AG04450 (cell line): ENCODE measurements around the gene PELO. TPM values are rescaled to one million over a fixed set of nuclear protein-coding genes. Genes with fewer than 3 reads are reported as not detected.

Source experiments
- CTCF ChIA-PET: fragments of 300-600, 350-600 bp; formaldehyde crosslinking; extraction: SDS; loops from one replicate; lab custom pipeline; 2022; ENCODE audit warnings: antibody characterized with exemption, inconsistent platforms; lab: Charles Lee
- POLR2A ChIA-PET: fragments of 350-600 bp; formaldehyde crosslinking; extraction: SDS; loops from one replicate; lab custom pipeline; 2021; ENCODE audit warnings: antibody characterized with exemption, inconsistent platforms; lab: Yijun Ruan, JAX
- DNase-seq: peaks from one replicate; pipeline ENCODE4 v3.0.0-alpha.2; 2011; ENCODE audit warnings: low read depth, low spot score
- H3K27ac ChIP-seq: one replicate; pipeline ENCODE4 v1.5.1; 2012; ENCODE audit warnings: low read depth, low read length, control low read depth
- H3K27me3 ChIP-seq: one replicate; pipeline ENCODE4 v1.6.0; 2012; ENCODE audit warnings: low read length; ENCODE audit not compliant: control insufficient read depth, insufficient read depth
- H3K4me3 ChIP-seq: 2 replicates; pipeline ENCODE4 v1.5.1; 2011; ENCODE audit warnings: mild to moderate bottlenecking, low read depth, low read length, control low read depth
- H3K9me3 ChIP-seq: 2 replicates; pipeline ENCODE4 v1.5.1; 2012; ENCODE audit warnings: low read length; ENCODE audit not compliant: control insufficient read depth, insufficient read depth
- CTCF ChIP-seq: IDR thresholded peaks from 2 replicates; pipeline ENCODE4 v1.5.1; 2011; ENCODE audit warnings: low read depth, low read length, control low read depth, inconsistent platforms
- polyA plus RNA-seq: library from polyadenylated mRNA; depleted of rRNA; stranded (reverse); fragments of >200 nt; gene quantifications from 2 replicates; pipeline ENCODE4 v1.2.3, GENCODE V29; 2011

The PELO gene
- polyA plus RNA-seq, 1 experiment: 49.4 TPM

GRCh38 chr5:52770287-52770939, 17.3 kb upstream of the PELO start:
- H3K27ac ChIP-seq: no peak overlapping the region
- TF ChIP-seq CTCF: no peak
- H3K27me3 ChIP-seq: no peaks in the 10 kb centered on the region
- H3K9me3 ChIP-seq: no peaks in the 10 kb centered on the region
- no peak for DNase-seq
- no peak overlapping the region for H3K4me3 ChIP-seq
- POLR2A ChIA-PET: no interaction called here
- CTCF ChIA-PET: no interaction called here

- no peaks in the 10 kb centered on the region for H3K9me3 ChIP-seq
- no peak for TF ChIP-seq CTCF
- no peak for DNase-seq
- CTCF ChIA-PET: interaction anchor here (0.6 to 1.1 kb wide), 2 partner anchors 43 to 114 kb away, joined by 3 read pairs; no protein-coding TSS in a partner anchor
- no peak overlapping the region for H3K27ac ChIP-seq
- no peak overlapping the region for H3K4me3 ChIP-seq
- POLR2A ChIA-PET: no interaction called here
- no peaks in the 10 kb centered on the region for H3K27me3 ChIP-seq
These were observed 16.2 kb upstream of the PELO start for GRCh38 chr5:52771343-52772039.

GRCh38 chr5:52772668-52773067, 15.0 kb upstream of the PELO start:
- H3K4me3 ChIP-seq: no peak overlapping the region
- H3K9me3 ChIP-seq: no peaks in the 10 kb centered on the region
- ChIA-PET POLR2A (no interaction called here), CTCF (no interaction called here)
- H3K27me3 ChIP-seq: no peaks in the 10 kb centered on the region
- no peak for TF ChIP-seq CTCF
- no peak for DNase-seq
- no peak overlapping the region for H3K27ac ChIP-seq

GRCh38 chr5:52773342-52773741, 14.4 kb upstream of the PELO start:
- POLR2A ChIA-PET: no interaction called here

More at GRCh38 chr5:52773342-52773741, 14.4 kb upstream of the PELO start:
- no peak for DNase-seq
- no peak for TF ChIP-seq CTCF
- no peaks in the 10 kb centered on the region for H3K9me3 ChIP-seq
- CTCF ChIA-PET: no interaction called here
- no peaks in the 10 kb centered on the region for H3K27me3 ChIP-seq
- no peak overlapping the region for H3K27ac ChIP-seq
- H3K4me3 ChIP-seq: no peak overlapping the region
